Loucy (cell line): ENCODE measurements around the gene TUBGCP4.

Experiments used
- EZH2phosphoT487 ChIP-seq: fragments of 200-600 bp; IDR thresholded peaks from 2 replicates; pipeline ENCODE4 v1.6.1; 2018; ENCODE audit warnings: antibody characterized with exemption, mild to moderate bottlenecking, moderate library complexity, borderline replicate concordance
- TF ChIP-seq, protein P1 (sequence below): fragments of 200-600 bp; sonication (generic); conservative IDR thresholded peaks from 2 replicates; pipeline ENCODE4 v1.5.1; 2014; ENCODE audit warnings: mild to moderate bottlenecking, antibody characterized with exemption, low read length

- TF ChIP-seq, protein P1, sequence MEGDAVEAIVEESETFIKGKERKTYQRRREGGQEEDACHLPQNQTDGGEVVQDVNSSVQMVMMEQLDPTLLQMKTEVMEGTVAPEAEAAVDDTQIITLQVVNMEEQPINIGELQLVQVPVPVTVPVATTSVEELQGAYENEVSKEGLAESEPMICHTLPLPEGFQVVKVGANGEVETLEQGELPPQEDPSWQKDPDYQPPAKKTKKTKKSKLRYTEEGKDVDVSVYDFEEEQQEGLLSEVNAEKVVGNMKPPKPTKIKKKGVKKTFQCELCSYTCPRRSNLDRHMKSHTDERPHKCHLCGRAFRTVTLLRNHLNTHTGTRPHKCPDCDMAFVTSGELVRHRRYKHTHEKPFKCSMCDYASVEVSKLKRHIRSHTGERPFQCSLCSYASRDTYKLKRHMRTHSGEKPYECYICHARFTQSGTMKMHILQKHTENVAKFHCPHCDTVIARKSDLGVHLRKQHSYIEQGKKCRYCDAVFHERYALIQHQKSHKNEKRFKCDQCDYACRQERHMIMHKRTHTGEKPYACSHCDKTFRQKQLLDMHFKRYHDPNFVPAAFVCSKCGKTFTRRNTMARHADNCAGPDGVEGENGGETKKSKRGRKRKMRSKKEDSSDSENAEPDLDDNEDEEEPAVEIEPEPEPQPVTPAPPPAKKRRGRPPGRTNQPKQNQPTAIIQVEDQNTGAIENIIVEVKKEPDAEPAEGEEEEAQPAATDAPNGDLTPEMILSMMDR, result no peak
- TF ChIP-seq EZH2phosphoT487, result no peak
Observed at GRCh38 chr15:43414196-43414595, 43.3 kb downstream of the TUBGCP4 start.
